Naive thymus-derived CD8-positive, alpha-beta T cell (primary cell): ENCODE results near the gene RBM10. TPM values are rescaled to one million over a fixed set of nuclear protein-coding genes. Genes with fewer than 3 reads are reported as not detected.

Source experiments
- ATAC-seq, 2 donors: fragments of 150-1000 bp; cut with Tn5 transposase in 1 of 2; sonication (Bioruptor Pico), chemical (Tn5 transposase) in 1 of 2; 1 replicate in 1 of 2; 2 replicates in 1 of 2; pipeline ENCODE4 v1.10.0; 2021; ENCODE audit warnings: mild to moderate bottlenecking in 2 of 2, moderate library complexity in 2 of 2
- POLR2A ChIA-PET: fragments of 350-600 bp; sonication (Branson Sonifier 250); formaldehyde crosslinking; loops from one replicate; lab custom pipeline; 2021; ENCODE audit warnings: antibody characterized with exemption; lab: Charles Lee
- DNase-seq, 10 donors: peaks; one replicate each; pipeline versions ENCODE4 v3.0.0 to v3.0.0-alpha.2; 2020 to 2022
- H3K27ac Mint-ChIP-seq, 10 donors: one replicate each; pipeline ENCODE4 v1.8.0; 2020 to 2022; ENCODE audit warnings: mild to moderate bottlenecking in 10 of 10, mixed read lengths in 10 of 10, moderate library complexity in 4 of 10, inconsistent platforms in 1 of 10
- H3K27me3 Mint-ChIP-seq, 5 donors: one replicate each; pipeline ENCODE4 v1.8.0; 2021 to 2022; ENCODE audit warnings: mixed read lengths in 5 of 5
- H3K36me3 Mint-ChIP-seq, 3 donors: one replicate each; pipeline ENCODE4 v1.8.0; 2020 to 2022; ENCODE audit warnings: mixed read lengths in 3 of 3, mild to moderate bottlenecking in 2 of 3, inconsistent platforms in 1 of 3
- H3K4me1 Mint-ChIP-seq, 4 donors: one replicate each; pipeline ENCODE4 v1.8.0; 2021 to 2022; ENCODE audit warnings: mixed read lengths in 4 of 4
- H3K4me3 Mint-ChIP-seq, 10 donors: one replicate each; pipeline ENCODE4 v1.8.0; 2020 to 2022; ENCODE audit warnings: mild to moderate bottlenecking in 10 of 10, mixed read lengths in 10 of 10, moderate library complexity in 6 of 10, inconsistent platforms in 1 of 10
- H3K9me3 Mint-ChIP-seq, 9 donors: one replicate each; pipeline ENCODE4 v1.8.0; 2020 to 2022; ENCODE audit warnings: mixed read lengths in 9 of 9, mild to moderate bottlenecking in 3 of 9, inconsistent platforms in 1 of 9, moderate library complexity in 1 of 9
- polyA plus RNA-seq, 3 donors: library from polyadenylated mRNA; unstranded; fragments of 300-500 nt; fragmentation: Illumina TruSeq; gene quantifications; one replicate each; pipeline ENCODE4 v1.2.3, GENCODE V29; 2021
- total RNA-seq, 8 experiments: library from RNA in 2 of 8; stranded (reverse) in 2 of 8; gene quantifications; one replicate each; pipeline ENCODE4 v1.2.3 and lab custom pipeline; 2021 to 2026

The RBM10 gene
- total and polyA plus RNA-seq, 5 experiments from 2014 or later: 17.6 to 55.0 (median 39.2) TPM

DNA sequence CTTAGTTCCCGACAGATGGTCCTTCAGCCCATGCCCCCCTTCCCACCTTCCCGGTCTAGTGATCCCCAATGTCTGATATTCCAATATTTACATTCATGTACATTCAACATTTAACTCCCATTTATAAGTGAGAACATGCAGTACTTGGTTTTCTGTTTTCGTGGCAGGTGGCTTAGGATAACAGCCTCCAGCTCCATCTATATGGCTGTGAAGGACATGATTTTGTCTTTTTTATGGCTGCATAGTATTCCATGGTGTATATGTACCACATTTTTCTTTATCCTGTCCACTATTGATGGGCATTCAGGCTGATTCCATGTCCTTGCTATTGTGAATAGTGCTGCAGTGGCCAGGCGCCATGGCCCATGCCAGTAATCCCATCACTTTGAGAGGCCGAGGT, 13.8 kb downstream of the RBM10 start:
- POLR2A ChIA-PET: no interaction called here
- H3K27ac Mint-ChIP-seq: peak overlapping the region in 1 of 10 donors; percentile 74
- no peaks in the 10 kb centered on the region for H3K9me3 Mint-ChIP-seq
- H3K36me3 Mint-ChIP-seq: peaks cover 0 to 55% (median 3%) of the 10 kb centered on the region in 3 donors
- H3K4me3 Mint-ChIP-seq: no peak overlapping the region
- peaks cover 0 to 9% (median 7%) of the 10 kb centered on the region in 4 donors for H3K4me1 Mint-ChIP-seq
- ATAC-seq (no peak), DNase-seq (no peak)
- H3K27me3 Mint-ChIP-seq: no peaks in the 10 kb centered on the region

DNA sequence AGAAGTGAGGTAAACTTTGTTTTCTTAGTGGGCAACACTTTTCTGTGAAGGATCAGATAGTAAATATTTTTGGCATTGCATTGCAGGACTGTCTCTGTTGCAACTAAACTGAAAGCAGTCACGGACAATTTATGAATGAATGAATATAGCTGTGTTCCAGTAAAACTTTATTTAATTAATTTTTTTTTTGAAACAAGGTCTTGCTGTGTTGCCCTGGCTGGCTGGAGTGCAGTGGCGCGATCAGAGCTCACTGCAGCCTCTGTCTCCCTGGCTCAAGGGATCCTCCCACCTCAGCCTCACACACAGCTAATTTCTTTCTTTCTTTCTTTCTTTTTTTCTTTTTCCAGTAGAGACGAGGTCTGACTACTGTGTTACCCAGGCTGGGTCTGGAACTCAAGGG, 15.8 kb downstream of the RBM10 start:
- no peak for ATAC-seq
- POLR2A ChIA-PET: no interaction called here
- DNase-seq: no peak
- Mint-ChIP-seq H3K4me1 (peaks cover 0 to 11% (median 7%) of the 10 kb centered on the region in 4 donors), H3K4me3 (no peak overlapping the region), H3K36me3 (peaks cover 0 to 51% (median 7%) of the 10 kb centered on the region in 3 donors), H3K27ac (peak overlapping the region in 1 of 10 donors; percentile 52), H3K9me3 (no peaks in the 10 kb centered on the region), H3K27me3 (no peaks in the 10 kb centered on the region)

- peaks cover 0 to 33% (median 4%) of the 10 kb centered on the region in 3 donors for H3K36me3 Mint-ChIP-seq
- no peak overlapping the region for H3K4me3 Mint-ChIP-seq
- no peaks in the 10 kb centered on the region for H3K27me3 Mint-ChIP-seq
- ATAC-seq: no peak
- H3K4me1 Mint-ChIP-seq: peaks cover 0 to 11% (median 6%) of the 10 kb centered on the region in 4 donors
- POLR2A ChIA-PET: no interaction called here
- H3K27ac Mint-ChIP-seq: no peak overlapping the region
- no peaks in the 10 kb centered on the region for H3K9me3 Mint-ChIP-seq
- no peak for DNase-seq
Measured at GRCh38 chrX:47162927-47163583, 18.0 kb downstream of the RBM10 start.

GRCh38 chrX:47164420-47164819, 19.4 kb downstream of the RBM10 start:
- POLR2A ChIA-PET: no interaction called here
- Mint-ChIP-seq H3K27me3 (no peaks in the 10 kb centered on the region), H3K27ac (no peak overlapping the region), H3K4me3 (no peak overlapping the region), H3K9me3 (no peaks in the 10 kb centered on the region), H3K36me3 (peaks cover 0 to 35% (median 4%) of the 10 kb centered on the region in 3 donors), H3K4me1 (peaks cover 5 to 12% (median 9%) of the 10 kb centered on the region in 4 donors)
- ATAC-seq (no peak), DNase-seq (no peak)

- DNase-seq (no peak), ATAC-seq (no peak)
- no peaks in the 10 kb centered on the region for H3K9me3 Mint-ChIP-seq
- H3K4me1 Mint-ChIP-seq: peaks cover 3 to 8% (median 5%) of the 10 kb centered on the region in 4 donors
- no peak overlapping the region for H3K4me3 Mint-ChIP-seq
- H3K36me3 Mint-ChIP-seq: peaks cover 0 to 38% (median 4%) of the 10 kb centered on the region in 3 donors
- no peak overlapping the region for H3K27ac Mint-ChIP-seq
- H3K27me3 Mint-ChIP-seq: no peaks in the 10 kb centered on the region
- POLR2A ChIA-PET: no interaction called here
Measured at GRCh38 chrX:47166126-47166525, 21.1 kb downstream of the RBM10 start.

DNA sequence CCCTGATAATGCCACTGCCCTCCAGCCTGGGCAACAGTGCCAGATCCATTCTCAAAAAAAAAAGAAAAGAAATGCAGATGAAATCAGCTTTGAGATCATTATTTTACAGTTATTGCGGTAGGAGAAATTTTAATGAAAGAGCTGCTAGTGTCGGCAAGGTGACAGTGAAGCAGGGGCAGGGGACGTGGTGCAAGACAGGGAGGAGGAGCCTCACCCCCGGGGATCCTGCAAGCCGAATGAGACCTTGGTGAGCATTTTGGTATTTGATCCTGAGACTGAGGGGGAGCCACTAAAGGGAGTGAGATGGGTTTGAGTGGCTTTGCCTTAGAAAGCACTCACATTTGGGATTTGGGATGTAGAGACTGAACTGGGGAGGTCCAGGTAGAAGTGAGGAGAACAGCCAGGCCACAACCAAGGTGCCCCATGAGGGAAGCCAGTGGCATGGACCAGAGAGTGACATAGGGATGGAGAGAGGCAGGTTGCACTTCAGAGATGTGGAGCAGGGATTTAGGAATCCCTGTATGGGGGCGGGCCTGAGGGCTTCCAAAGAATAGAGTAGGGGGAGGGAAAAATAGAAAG, 23.6 kb downstream of the RBM10 start:
- peaks cover 0 to 43% (median 4%) of the 10 kb centered on the region in 3 donors for H3K36me3 Mint-ChIP-seq
- peak overlapping the region in 2 of 10 donors; percentile 49 to 74 for H3K27ac Mint-ChIP-seq
- DNase-seq (no peak), ATAC-seq (no peak)
- POLR2A ChIA-PET: no interaction called here
- H3K4me3 Mint-ChIP-seq: no peak overlapping the region
- no peaks in the 10 kb centered on the region for H3K9me3 Mint-ChIP-seq
- peaks cover 2 to 8% (median 4%) of the 10 kb centered on the region in 4 donors for H3K4me1 Mint-ChIP-seq
- H3K27me3 Mint-ChIP-seq: no peaks in the 10 kb centered on the region

- Mint-ChIP-seq H3K27ac (no peak overlapping the region), H3K9me3 (no peaks in the 10 kb centered on the region), H3K4me1 (peaks cover 2 to 8% (median 4%) of the 10 kb centered on the region in 4 donors), H3K27me3 (no peaks in the 10 kb centered on the region), H3K4me3 (no peak overlapping the region), H3K36me3 (peaks cover 0 to 45% (median 4%) of the 10 kb centered on the region in 3 donors)
- ATAC-seq: no peak
- POLR2A ChIA-PET: no interaction called here
- DNase-seq: no peak
Measured at GRCh38 chrX:47169273-47169672, 24.3 kb downstream of the RBM10 start.

GRCh38 chrX:47169726-47170515, 24.9 kb downstream of the RBM10 start:
- POLR2A ChIA-PET: no interaction called here
- Mint-ChIP-seq H3K27me3 (no peaks in the 10 kb centered on the region), H3K9me3 (no peaks in the 10 kb centered on the region), H3K36me3 (peaks cover 0 to 42% (median 0%) of the 10 kb centered on the region in 3 donors), H3K4me3 (no peak overlapping the region), H3K27ac (peak overlapping the region in 2 of 10 donors; percentile 49 to 67), H3K4me1 (peaks cover under 1 to 8% (median 4%) of the 10 kb centered on the region in 4 donors)
- ATAC-seq (no peak), DNase-seq (no peak)

- peaks cover 0 to 50% (median 0%) of the 10 kb centered on the region in 3 donors for H3K36me3 Mint-ChIP-seq
- POLR2A ChIA-PET: no interaction called here
- peaks cover 0 to 8% (median 4%) of the 10 kb centered on the region in 4 donors for H3K4me1 Mint-ChIP-seq
- DNase-seq (no peak), ATAC-seq (no peak)
- peak overlapping the region in 1 of 10 donors; percentile 53 for H3K27ac Mint-ChIP-seq
- no peaks in the 10 kb centered on the region for H3K9me3 Mint-ChIP-seq
- no peaks in the 10 kb centered on the region for H3K27me3 Mint-ChIP-seq
- H3K4me3 Mint-ChIP-seq: no peak overlapping the region
Measured at GRCh38 chrX:47170861-47171692, 26.1 kb downstream of the RBM10 start.

DNA sequence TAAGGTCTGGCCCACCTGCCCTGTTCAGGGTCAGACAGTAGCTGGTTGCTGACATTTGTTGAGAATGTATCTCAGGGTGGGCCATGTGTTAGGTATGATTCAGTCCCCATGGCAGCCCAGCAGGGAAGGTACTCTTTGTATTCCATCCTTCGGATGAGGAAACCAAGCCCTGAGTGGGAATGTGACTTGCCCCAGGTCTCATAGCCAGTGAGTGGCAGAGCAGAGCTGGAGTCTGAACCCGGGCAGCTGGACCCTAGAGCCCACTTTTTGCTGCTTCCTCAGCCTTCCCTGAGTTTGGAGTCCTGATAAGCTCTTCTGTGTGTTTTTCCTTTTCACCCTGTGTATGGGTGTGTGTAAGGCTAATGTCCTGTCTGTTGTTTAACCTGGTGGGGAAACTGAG, 27.0 kb downstream of the RBM10 start:
- POLR2A ChIA-PET: no interaction called here
- DNase-seq (no peak), ATAC-seq (no peak)
- Mint-ChIP-seq H3K4me1 (peaks cover 0 to 14% (median 6%) of the 10 kb centered on the region in 4 donors), H3K36me3 (peaks cover 0 to 57% (median 0%) of the 10 kb centered on the region in 3 donors), H3K9me3 (no peaks in the 10 kb centered on the region), H3K4me3 (no peak overlapping the region), H3K27ac (peak overlapping the region in 2 of 10 donors; percentile 29 to 62), H3K27me3 (no peaks in the 10 kb centered on the region)

DNA sequence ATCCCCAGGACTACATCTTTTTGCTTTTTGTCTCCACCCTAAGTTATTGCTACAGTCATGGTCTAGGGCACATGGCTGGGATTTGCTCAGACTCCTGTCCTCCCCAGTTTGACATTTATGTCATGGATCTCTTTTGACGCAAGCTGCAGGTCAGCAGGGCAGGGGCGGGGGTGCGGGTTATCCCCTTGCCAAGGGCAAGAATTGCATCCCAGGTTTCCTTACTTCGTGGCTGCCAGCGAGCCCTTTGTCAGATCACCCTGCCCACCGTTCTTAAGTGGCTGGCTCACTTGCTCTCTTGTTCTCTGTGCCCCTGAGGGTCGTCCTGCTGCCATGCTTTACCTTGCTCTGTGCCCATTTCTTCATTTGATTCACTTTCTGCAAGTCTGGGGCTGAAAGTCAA, 27.5 kb downstream of the RBM10 start:
- Mint-ChIP-seq H3K36me3 (peaks cover 0 to 58% (median 0%) of the 10 kb centered on the region in 3 donors), H3K27me3 (no peaks in the 10 kb centered on the region), H3K27ac (peak overlapping the region in 1 of 10 donors; percentile 44), H3K9me3 (no peaks in the 10 kb centered on the region), H3K4me3 (no peak overlapping the region), H3K4me1 (peaks cover 0 to 14% (median 6%) of the 10 kb centered on the region in 4 donors)
- DNase-seq: no peak
- no peak for ATAC-seq
- POLR2A ChIA-PET: no interaction called here
